HepG2 (cell line): Measurements from ENCODE around the gene GRIK4. TPM values are rescaled to one million over a fixed set of nuclear protein-coding genes. Genes with fewer than 3 reads are reported as not detected.
A peak's percentile ranks its signal among the peaks of the same experiment; 100 is the strongest.
"Not testable (repeated sequence)": the region's sequence is repeated elsewhere in the genome, so short reads cannot be mapped to it uniquely, and the experiment has no call there.

Source experiments
- ATAC-seq: fragments of 200-7000 bp; cut with Tn5 transposase; 3 replicates; pipeline ENCODE4 v1.9.1; 2020; ENCODE audit warnings: mild to moderate bottlenecking, moderate library complexity
- BruUV-seq: library from RNA; stranded (reverse); fragments of 400-500 nt; replicated peaks from 2 replicates; lab custom pipeline; 2021; lab: Mats Ljungman, UMichigan
- CTCF ChIA-PET: fragments of 300-600 bp; formaldehyde crosslinking; extraction: SDS; loops from one replicate; lab custom pipeline; 2021; ENCODE audit warnings: low total read pairs, inconsistent platforms, low intra/inter-chr PET ratio; lab: Yijun Ruan, JAX
- POLR2A ChIA-PET: fragments of 350-600 bp; sonication (Branson Sonifier 250); formaldehyde crosslinking; loops from one replicate; lab custom pipeline; 2020; ENCODE audit warnings: antibody characterized with exemption, inconsistent platforms; lab: Yijun Ruan, JAX
- DNase-seq: peaks from one replicate; pipeline ENCODE4 v3.0.0-alpha.2; 2015; ENCODE audit warnings: low spot score
- FAIRE-seq: peaks from 3 replicates; lab custom pipeline; 2011; peaks lifted over from hg19 to GRCh38; lab: Jason Lieb, UNC
- H2AFZ ChIP-seq: one replicate; pipeline ENCODE4 v1.6.1; 2011; ENCODE audit warnings: low read length, inconsistent platforms
- H3K27ac ChIP-seq: fragments of 300-600 bp; 3 replicates; pipeline ENCODE4 v1.8.0; 2011; ENCODE audit warnings: mixed run types, mild to moderate bottlenecking, mixed read lengths, low read length, inconsistent platforms; ENCODE audit not compliant: insufficient read depth; ENCODE audit errors: extremely low read length
- H3K27me3 ChIP-seq, 2 experiments: fragments of 200-600 bp in 1 of 2; 2 replicates in 1 of 2; 3 replicates in 1 of 2; pipeline versions ENCODE4 v1.6.0 to v1.8.0; 2011; ENCODE audit warnings: low read length in 2 of 2, mild to moderate bottlenecking in 2 of 2, moderate library complexity in 2 of 2, inconsistent platforms in 1 of 2; ENCODE audit not compliant: insufficient read depth in 2 of 2, control insufficient read depth in 1 of 2
- H3K36me3 ChIP-seq, 2 experiments: fragments of 200-600 bp in 1 of 2; replicated peaks in 1 of 2; 2 replicates in 1 of 2; 3 replicates in 1 of 2; pipeline versions ENCODE4 v1.5.1 to v1.8.0; 2011; ENCODE audit warnings: low read length in 2 of 2, inconsistent platforms in 1 of 2; ENCODE audit not compliant: insufficient read depth in 2 of 2, control insufficient read depth in 1 of 2
- H3K4me1 ChIP-seq: 2 replicates; pipeline ENCODE4 v1.5.1; 2012; ENCODE audit warnings: low read length, inconsistent platforms; ENCODE audit not compliant: insufficient read depth
- H3K4me2 ChIP-seq: 2 replicates; pipeline ENCODE4 v1.6.0; 2011; ENCODE audit warnings: low read depth, low read length, inconsistent platforms
- H3K4me3 ChIP-seq, 3 experiments: fragments of 200-600 bp in 1 of 3; sonication (generic), shearing (Covaris generic) in 1 of 3; replicated peaks in 1 of 3; 2 replicates each; pipeline ENCODE4 v1.5.1; 2011 to 2016; ENCODE audit warnings: low read length in 3 of 3, inconsistent platforms in 2 of 3, low read depth in 2 of 3, mild to moderate bottlenecking in 2 of 3, control low read depth in 1 of 3, mixed read lengths in 1 of 3; ENCODE audit not compliant: insufficient read depth in 1 of 3
- H3K79me2 ChIP-seq: one replicate; pipeline ENCODE4 v1.6.1; 2011; ENCODE audit warnings: low read length, inconsistent platforms; ENCODE audit not compliant: insufficient read depth
- H3K9ac ChIP-seq: 2 replicates; pipeline ENCODE4 v1.6.0; 2011; ENCODE audit warnings: mild to moderate bottlenecking, low read depth, low read length, inconsistent platforms; ENCODE audit not compliant: insufficient read depth
- H3K9me3 ChIP-seq: 2 replicates; pipeline ENCODE4 v1.5.1; 2012; ENCODE audit warnings: mild to moderate bottlenecking, low read length
- H4K20me1 ChIP-seq: 2 replicates; pipeline ENCODE4 v1.6.0; 2011; ENCODE audit warnings: inconsistent platforms, mild to moderate bottlenecking, low read length, moderate library complexity; ENCODE audit not compliant: insufficient read depth
- CHD4 ChIP-seq: fragments of 200-600 bp; sonication (generic); IDR thresholded peaks from 2 replicates; pipeline ENCODE4 v1.7.0; 2017; ENCODE audit warnings: mild to moderate bottlenecking, low read length, borderline replicate concordance
- DNMT1 ChIP-seq: sonication (generic); formaldehyde crosslinking; IDR thresholded peaks from 2 replicates; pipeline ENCODE4 v1.5.1; 2020; ENCODE audit warnings: mild to moderate bottlenecking, missing genetic modification reagents
- EZH2 ChIP-seq: conservative IDR thresholded peaks from 2 replicates; pipeline ENCODE4 v1.6.1; 2012; ENCODE audit warnings: mild to moderate bottlenecking, low read depth, low read length, moderate library complexity
- GABPA ChIP-seq, 2 experiments: IDR thresholded peaks; 2 replicates each; pipeline ENCODE4 v1.6.1; 2011 to 2016; ENCODE audit warnings: low read depth in 2 of 2, low read length in 1 of 2, missing biosample characterization in 1 of 2, missing genetic modification characterization in 1 of 2
- ONECUT2 ChIP-seq: sonication (generic); formaldehyde crosslinking; IDR thresholded peaks from 2 replicates; pipeline ENCODE4 v1.4.0; 2020; ENCODE audit warnings: missing genetic modification reagents
- ZNF121 ChIP-seq: sonication (generic); formaldehyde crosslinking; IDR thresholded peaks from 2 replicates; pipeline ENCODE4 v1.5.0; 2020; ENCODE audit warnings: mild to moderate bottlenecking, missing genetic modification reagents
- ZNF761 ChIP-seq: sonication (generic); formaldehyde crosslinking; conservative IDR thresholded peaks from 2 replicates; pipeline ENCODE4 v1.4.0; 2020; ENCODE audit warnings: mild to moderate bottlenecking, missing genetic modification reagents
- ZSCAN29 ChIP-seq: sonication (generic); formaldehyde crosslinking; conservative IDR thresholded peaks from 2 replicates; pipeline ENCODE4 v1.4.0; 2020; ENCODE audit warnings: mild to moderate bottlenecking, missing genetic modification reagents
- WGBS: methylation state at CpG from one replicate; pipeline ENCODE4 v1.1.6; 2017; ENCODE audit warnings: low lambda C conversion rate; 5-methylcytosine and 5-hydroxymethylcytosine counted together
- in situ Hi-C: cut with HindIII; loops from 2 replicates; pipeline ENCODE4 v1.10.0; 2017; ENCODE audit warnings: low pct_unique_long_range_greater_than_20kb; ENCODE audit not compliant: extremely low pct_ligation_motif_present
- intact Hi-C: fragments of 100-400 bp; cut with micrococcal nuclease; formaldehyde crosslinking; loops from one replicate; pipeline ENCODE4 v1.10.0; 2022; ENCODE audit not compliant: unreplicated experiment
- polyA plus RNA-seq, 8 experiments: library from polyadenylated mRNA; depleted of rRNA in 3 of 8; stranded (reverse) in 7 of 8; unstranded in 1 of 8; fragments of >200 nt; fragmentation: Illumina TruSeq in 4 of 8; extraction: Trizol in 4 of 8; gene quantifications; 2 replicates each; pipeline versions ENCODE4 v1.2.1 to v1.2.3, GENCODE V29; 2011 to 2016; ENCODE audit warnings: low read depth in 4 of 8, missing spikeins in 1 of 8, mixed read lengths in 1 of 8; ENCODE audit not compliant: insufficient read depth in 1 of 8
- total RNA-seq, 5 experiments: library from RNA; depleted of rRNA; stranded (reverse); fragments of >200 nt; fragmentation: Illumina TruSeq; extraction: Trizol; gene quantifications; 2 replicates each; pipeline ENCODE4 v1.2.3, GENCODE V29; 2016; ENCODE audit warnings: low read depth in 1 of 5
- TF ChIP-seq, protein P1 (sequence below): sonication (generic); formaldehyde crosslinking; IDR thresholded peaks from 2 replicates; pipeline ENCODE4 v1.4.0; 2020; ENCODE audit warnings: missing genetic modification reagents, mild to moderate bottlenecking, borderline replicate concordance
- TF ChIP-seq, protein P2 (sequence below): sonication (generic); formaldehyde crosslinking; IDR thresholded peaks from 2 replicates; pipeline ENCODE4 v1.5.0; 2020; ENCODE audit warnings: mild to moderate bottlenecking, missing genetic modification reagents, moderate library complexity

The GRIK4 gene
- total and polyA plus RNA-seq, 2 of the 13 experiments (the other 11 are each of a cell fraction or from before 2014, with no cell fraction given) = 0.04 to 0.07 TPM

- H4K20me1 ChIP-seq, H3K79me2 ChIP-seq, in situ Hi-C loops, H3K27ac ChIP-seq, H3K4me3 ChIP-seq, H2AFZ ChIP-seq, POLR2A ChIA-PET, DNase-seq, CTCF ChIA-PET, H3K27me3 ChIP-seq, H3K36me3 ChIP-seq, FAIRE-seq, BruUV-seq, H3K9me3 ChIP-seq, ATAC-seq, H3K4me2 ChIP-seq, H3K9ac ChIP-seq: not testable (repeated sequence)
- intact Hi-C loops = loop anchor here (1.0 kb wide), 1 partner anchor 81 kb away; no protein-coding TSS in a partner anchor
- H3K4me1 ChIP-seq = peaks cover 20% of the 10 kb centered on the region
- WGBS = 99% methylated on average over 4 of the region's 4 CpGs
- TF ChIP-seq ZNF121 (CRISPR knock-in tag) = peak; percentile 78; the same call in 1 of the 2 replicates
Measured at GRCh38 chr11:121031648-121032047, 520.1 kb downstream of the GRIK4 start.

- FAIRE-seq (peak; percentile 18), DNase-seq (peak; percentile 21), ATAC-seq (no peak; the same call in 1 of the 3 replicates)
- Histone ChIP-seq H3K4me3 (no peak overlapping the region), H3K79me2 (no peaks in the 10 kb centered on the region), H3K4me2 (no peak overlapping the region), H3K27me3 (no peaks in the 10 kb centered on the region), H3K4me1 (peaks cover 20% of the 10 kb centered on the region), H3K9ac (no peak overlapping the region), H2AFZ (no peak overlapping the region), H3K27ac (no peak overlapping the region), H3K9me3 (no peaks in the 10 kb centered on the region), H3K36me3 (no peaks in the 10 kb centered on the region), H4K20me1 (no peaks in the 10 kb centered on the region; the same call in 1 of the 2 replicates)
- BruUV-seq = no TSS peak
- ChIA-PET POLR2A (no interaction called here), CTCF (no interaction called here)
- in situ Hi-C loops (no loop called here), intact Hi-C loops (loop anchor here (1.0 kb wide), 1 partner anchor 80 kb away; no protein-coding TSS in a partner anchor)
- WGBS = 67% methylated on average over 3 of the region's 3 CpGs
- TF ChIP-seq GABPA (IDR thresholded peaks at IDR 0.05; ENCODE audit: low read depth, low read length) (no peak), GABPA (CRISPR knock-in tag; IDR thresholded peaks at IDR 0.05; ENCODE audit: low read depth) (no peak), DNMT1 (no peak), ONECUT2 (CRISPR knock-in tag) (peak; percentile 79), EZH2 (no peak), ZNF761 (no peak), ZSCAN29 (CRISPR knock-in tag) (no peak), CHD4 (no peak)
- TF ChIP-seq, protein P1, sequence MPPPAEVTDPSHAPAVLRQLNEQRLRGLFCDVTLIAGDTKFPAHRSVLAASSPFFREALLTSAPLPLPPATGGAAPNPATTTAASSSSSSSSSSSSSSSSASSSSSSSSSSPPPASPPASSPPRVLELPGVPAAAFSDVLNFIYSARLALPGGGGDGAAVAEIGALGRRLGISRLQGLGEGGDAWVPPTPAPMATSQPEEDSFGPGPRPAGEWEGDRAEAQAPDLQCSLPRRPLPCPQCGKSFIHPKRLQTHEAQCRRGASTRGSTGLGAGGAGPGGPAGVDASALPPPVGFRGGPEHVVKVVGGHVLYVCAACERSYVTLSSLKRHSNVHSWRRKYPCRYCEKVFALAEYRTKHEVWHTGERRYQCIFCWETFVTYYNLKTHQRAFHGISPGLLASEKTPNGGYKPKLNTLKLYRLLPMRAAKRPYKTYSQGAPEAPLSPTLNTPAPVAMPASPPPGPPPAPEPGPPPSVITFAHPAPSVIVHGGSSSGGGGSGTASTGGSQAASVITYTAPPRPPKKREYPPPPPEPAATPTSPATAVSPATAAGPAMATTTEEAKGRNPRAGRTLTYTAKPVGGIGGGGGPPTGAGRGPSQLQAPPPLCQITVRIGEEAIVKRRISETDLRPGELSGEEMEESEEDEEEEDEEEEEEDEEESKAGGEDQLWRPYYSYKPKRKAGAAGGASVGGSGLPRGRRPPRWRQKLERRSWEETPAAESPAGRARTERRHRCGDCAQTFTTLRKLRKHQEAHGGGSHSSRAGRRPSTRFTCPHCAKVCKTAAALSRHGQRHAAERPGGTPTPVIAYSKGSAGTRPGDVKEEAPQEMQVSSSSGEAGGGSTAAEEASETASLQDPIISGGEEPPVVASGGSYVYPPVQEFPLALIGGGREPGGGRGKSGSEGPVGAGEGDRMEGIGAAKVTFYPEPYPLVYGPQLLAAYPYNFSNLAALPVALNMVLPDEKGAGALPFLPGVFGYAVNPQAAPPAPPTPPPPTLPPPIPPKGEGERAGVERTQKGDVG (CRISPR knock-in tag) = no peak
- TF ChIP-seq, protein P2, sequence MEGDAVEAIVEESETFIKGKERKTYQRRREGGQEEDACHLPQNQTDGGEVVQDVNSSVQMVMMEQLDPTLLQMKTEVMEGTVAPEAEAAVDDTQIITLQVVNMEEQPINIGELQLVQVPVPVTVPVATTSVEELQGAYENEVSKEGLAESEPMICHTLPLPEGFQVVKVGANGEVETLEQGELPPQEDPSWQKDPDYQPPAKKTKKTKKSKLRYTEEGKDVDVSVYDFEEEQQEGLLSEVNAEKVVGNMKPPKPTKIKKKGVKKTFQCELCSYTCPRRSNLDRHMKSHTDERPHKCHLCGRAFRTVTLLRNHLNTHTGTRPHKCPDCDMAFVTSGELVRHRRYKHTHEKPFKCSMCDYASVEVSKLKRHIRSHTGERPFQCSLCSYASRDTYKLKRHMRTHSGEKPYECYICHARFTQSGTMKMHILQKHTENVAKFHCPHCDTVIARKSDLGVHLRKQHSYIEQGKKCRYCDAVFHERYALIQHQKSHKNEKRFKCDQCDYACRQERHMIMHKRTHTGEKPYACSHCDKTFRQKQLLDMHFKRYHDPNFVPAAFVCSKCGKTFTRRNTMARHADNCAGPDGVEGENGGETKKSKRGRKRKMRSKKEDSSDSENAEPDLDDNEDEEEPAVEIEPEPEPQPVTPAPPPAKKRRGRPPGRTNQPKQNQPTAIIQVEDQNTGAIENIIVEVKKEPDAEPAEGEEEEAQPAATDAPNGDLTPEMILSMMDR (CRISPR knock-in tag) = peak; percentile 64
Measured at GRCh38 chr11:121032546-121032945, 521.0 kb downstream of the GRIK4 start.
